ENCODE results near the gene MSH5. TPM values are rescaled to one million over a fixed set of nuclear protein-coding genes. Genes with fewer than 3 reads are reported as not detected.
A peak's percentile ranks its signal among the peaks of the same experiment; 100 is the strongest.

The MSH5 gene
- total RNA-seq, 1 experiment from 2014 or later = 51.0 TPM

DNA sequence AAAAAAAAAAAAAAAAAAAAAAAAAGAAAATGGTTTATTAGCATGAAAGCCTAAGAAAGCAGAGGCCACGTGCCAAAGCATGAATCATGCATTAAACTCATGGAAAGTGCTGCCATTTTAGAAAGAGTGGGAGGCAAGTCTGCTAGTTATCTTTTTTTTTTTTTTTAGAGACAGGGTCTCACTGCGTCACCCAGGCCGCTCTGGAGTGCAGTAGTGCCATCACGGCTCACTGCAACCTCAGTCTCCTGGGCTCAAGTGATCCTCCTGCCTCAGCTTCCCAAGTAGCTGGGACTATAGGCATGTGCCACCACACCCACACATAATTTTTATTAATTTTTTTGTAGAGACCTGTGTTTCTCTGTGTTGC lies 32.2 kb downstream of the MSH5 start:
- Histone ChIP-seq H3K27me3 (replicated peaks; ENCODE audit: control insufficient read depth, insufficient read depth, low read length) (no peaks in the 10 kb centered on the region), H3K4me1 (peaks cover 23% of the 10 kb centered on the region), H3K4me3 (ENCODE audit: low read depth, low read length) (no peak overlapping the region), H3K9me3 (no peaks in the 10 kb centered on the region), H3K36me3 (ENCODE audit: control insufficient read depth, insufficient read depth, low read length) (no peaks in the 10 kb centered on the region)
- Mint-ChIP-seq H3K27me3 (ENCODE audit: insufficient read depth, unreplicated experiment) (no peaks in the 10 kb centered on the region), H3K4me3 (ENCODE audit: unreplicated experiment) (no peak overlapping the region), H3K27ac (ENCODE audit: unreplicated experiment) (no peak overlapping the region), H3K4me1 (ENCODE audit: low read depth, unreplicated experiment) (peaks cover 13% of the 10 kb centered on the region), H3K36me3 (ENCODE audit: insufficient read depth, unreplicated experiment) (peaks cover 9% of the 10 kb centered on the region), H3K9me3 (ENCODE audit: unreplicated experiment) (no peaks in the 10 kb centered on the region)
- TF ChIP-seq, protein P1, sequence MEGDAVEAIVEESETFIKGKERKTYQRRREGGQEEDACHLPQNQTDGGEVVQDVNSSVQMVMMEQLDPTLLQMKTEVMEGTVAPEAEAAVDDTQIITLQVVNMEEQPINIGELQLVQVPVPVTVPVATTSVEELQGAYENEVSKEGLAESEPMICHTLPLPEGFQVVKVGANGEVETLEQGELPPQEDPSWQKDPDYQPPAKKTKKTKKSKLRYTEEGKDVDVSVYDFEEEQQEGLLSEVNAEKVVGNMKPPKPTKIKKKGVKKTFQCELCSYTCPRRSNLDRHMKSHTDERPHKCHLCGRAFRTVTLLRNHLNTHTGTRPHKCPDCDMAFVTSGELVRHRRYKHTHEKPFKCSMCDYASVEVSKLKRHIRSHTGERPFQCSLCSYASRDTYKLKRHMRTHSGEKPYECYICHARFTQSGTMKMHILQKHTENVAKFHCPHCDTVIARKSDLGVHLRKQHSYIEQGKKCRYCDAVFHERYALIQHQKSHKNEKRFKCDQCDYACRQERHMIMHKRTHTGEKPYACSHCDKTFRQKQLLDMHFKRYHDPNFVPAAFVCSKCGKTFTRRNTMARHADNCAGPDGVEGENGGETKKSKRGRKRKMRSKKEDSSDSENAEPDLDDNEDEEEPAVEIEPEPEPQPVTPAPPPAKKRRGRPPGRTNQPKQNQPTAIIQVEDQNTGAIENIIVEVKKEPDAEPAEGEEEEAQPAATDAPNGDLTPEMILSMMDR (IDR thresholded peaks at IDR 0.05; ENCODE audit: insufficient read depth in 1 of 2, low read depth in 1 of 2, low read length in 1 of 2, severe bottlenecking in 1 of 2, unreplicated experiment in 1 of 2) = no peak
- ChIA-PET CTCF (interaction anchor here (0.6 to 1.5 kb wide), 5 partner anchors 33 to 327 kb away, joined by 3 to 8 read pairs (median 6); partner anchors contain the start of genes HSPA1A, HSPA1L, LY6G5C and MSH5), POLR2A (interaction anchor here (0.7 kb wide), 1 partner anchor 43 kb away, joined by 6 read pairs; no protein-coding TSS in a partner anchor)
- no TSS peak for BruUV-seq (replicated peaks)
- DNase-seq = no peak
- intact Hi-C loops (cut with micrococcal nuclease; ENCODE audit: unreplicated experiment) = loop anchor here (1.0 kb wide), 1 partner anchor 58 kb away; no protein-coding TSS in a partner anchor

DNA sequence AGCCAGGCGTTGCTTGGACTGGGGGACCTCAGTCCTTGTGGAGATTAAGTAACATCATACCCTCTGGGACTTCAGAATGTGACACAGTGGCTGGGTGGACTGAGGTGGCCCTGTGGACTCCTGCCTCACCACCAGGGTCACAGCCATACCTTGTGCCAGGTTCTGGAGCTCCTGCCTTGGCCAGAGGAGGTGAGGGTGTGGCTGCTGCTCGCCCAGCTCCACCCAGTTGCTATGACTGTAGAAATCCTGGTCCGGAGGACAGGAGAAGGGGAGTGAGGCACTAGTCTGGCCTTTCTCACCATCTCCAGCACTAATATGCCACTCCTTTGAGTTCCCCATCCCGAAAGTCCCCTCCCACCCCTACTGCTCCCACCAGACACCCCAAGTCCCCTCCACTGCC lies 35.4 kb downstream of the MSH5 start:
- peaks cover 5% of the 10 kb centered on the region for H3K4me1 Mint-ChIP-seq (ENCODE audit: low read depth, unreplicated experiment)
- BruUV-seq (replicated peaks) = no TSS peak
- H3K4me1 ChIP-seq = peaks cover 23% of the 10 kb centered on the region
- peaks cover 16% of the 10 kb centered on the region for H3K36me3 Mint-ChIP-seq (ENCODE audit: insufficient read depth, unreplicated experiment)
- H3K27me3 Mint-ChIP-seq (ENCODE audit: insufficient read depth, unreplicated experiment) = no peaks in the 10 kb centered on the region
- H3K4me3 Mint-ChIP-seq (ENCODE audit: unreplicated experiment) = no peak overlapping the region
- H3K9me3 ChIP-seq = no peaks in the 10 kb centered on the region
- H3K36me3 ChIP-seq (ENCODE audit: control insufficient read depth, insufficient read depth, low read length) = no peaks in the 10 kb centered on the region
- no peak for DNase-seq
- H3K4me3 ChIP-seq (ENCODE audit: low read depth, low read length) = no peak overlapping the region
- intact Hi-C loops (cut with micrococcal nuclease; ENCODE audit: unreplicated experiment) = no loop called here
- no peaks in the 10 kb centered on the region for H3K9me3 Mint-ChIP-seq (ENCODE audit: unreplicated experiment)
- no peak overlapping the region for H3K27ac Mint-ChIP-seq (ENCODE audit: unreplicated experiment)
- POLR2A ChIA-PET = interaction anchor here (1.8 kb wide), 1 partner anchor 52 kb away, joined by 8 read pairs; the partner anchor contains the start of gene HSPA1B
- H3K27me3 ChIP-seq (replicated peaks; ENCODE audit: control insufficient read depth, insufficient read depth, low read length) = no peaks in the 10 kb centered on the region
- CTCF ChIA-PET = interaction anchor here (0.6 to 1.0 kb wide), 2 partner anchors 16 to 197 kb away, joined by 4 to 5 read pairs; no protein-coding TSS in a partner anchor
- TF ChIP-seq, protein P1 (IDR thresholded peaks at IDR 0.05; ENCODE audit: insufficient read depth in 1 of 2, low read depth in 1 of 2, low read length in 1 of 2, severe bottlenecking in 1 of 2, unreplicated experiment in 1 of 2) = no peak

DNA sequence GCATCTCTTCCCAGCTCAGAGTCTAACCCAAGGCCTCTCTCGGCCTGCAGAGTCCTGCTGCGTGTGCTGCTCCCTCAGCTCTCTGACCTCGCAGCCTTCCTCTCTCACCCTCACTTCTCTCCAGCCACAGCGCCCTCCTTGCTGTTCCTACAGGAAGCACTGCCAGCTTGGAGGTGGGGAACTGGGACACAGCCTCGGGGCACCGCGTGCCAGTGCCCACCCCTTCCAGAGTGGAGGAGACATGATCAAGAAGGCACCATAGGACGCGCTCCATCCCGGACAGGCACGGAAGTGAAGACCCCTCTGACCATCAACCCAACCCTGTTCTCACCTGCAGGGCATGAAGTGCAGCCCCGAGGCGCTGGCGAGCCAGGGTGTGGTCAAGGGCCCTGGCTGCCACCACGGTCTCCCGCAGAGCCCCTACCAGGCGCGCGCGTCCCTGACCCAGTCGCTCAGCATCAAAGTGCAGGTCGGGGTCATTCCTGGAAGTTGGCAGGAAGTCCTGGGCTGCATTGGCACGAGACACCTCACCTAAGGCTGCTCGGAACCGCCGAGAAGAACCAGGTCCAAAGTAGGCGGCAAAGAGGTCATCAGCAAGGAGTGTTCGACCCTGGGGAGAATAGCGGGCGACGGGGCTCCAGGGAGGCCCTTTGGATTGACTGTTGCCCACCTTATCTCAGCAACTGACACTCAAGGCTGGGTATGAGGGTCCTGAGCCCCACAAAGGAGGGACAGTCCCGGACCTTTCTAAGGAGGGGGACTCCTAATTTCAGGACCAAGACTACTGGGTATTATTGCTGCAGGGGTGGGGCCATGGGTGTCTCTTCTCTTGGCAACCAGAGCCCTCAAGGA lies 36.1 kb downstream of the MSH5 start:
- TF ChIP-seq, protein P1 (IDR thresholded peaks at IDR 0.05; ENCODE audit: insufficient read depth in 1 of 2, low read depth in 1 of 2, low read length in 1 of 2, severe bottlenecking in 1 of 2, unreplicated experiment in 1 of 2) = no peak
- H3K27me3 ChIP-seq (replicated peaks; ENCODE audit: control insufficient read depth, insufficient read depth, low read length) = no peaks in the 10 kb centered on the region
- BruUV-seq (replicated peaks) = no TSS peak
- H3K36me3 ChIP-seq (ENCODE audit: control insufficient read depth, insufficient read depth, low read length) = no peaks in the 10 kb centered on the region
- no peak for DNase-seq
- Mint-ChIP-seq H3K36me3 (ENCODE audit: insufficient read depth, unreplicated experiment) (peaks cover 22% of the 10 kb centered on the region), H3K9me3 (ENCODE audit: unreplicated experiment) (no peaks in the 10 kb centered on the region), H3K27ac (ENCODE audit: unreplicated experiment) (peak overlapping the region; percentile 59), H3K4me1 (ENCODE audit: low read depth, unreplicated experiment) (peaks cover 5% of the 10 kb centered on the region), H3K27me3 (ENCODE audit: insufficient read depth, unreplicated experiment) (no peaks in the 10 kb centered on the region), H3K4me3 (ENCODE audit: unreplicated experiment) (no peak overlapping the region)
- no peaks in the 10 kb centered on the region for H3K9me3 ChIP-seq
- H3K4me3 ChIP-seq (ENCODE audit: low read depth, low read length) = no peak overlapping the region
- ChIA-PET CTCF (interaction anchor here (0.6 to 1.0 kb wide), 2 partner anchors 16 to 198 kb away, joined by 4 to 5 read pairs; no protein-coding TSS in a partner anchor), POLR2A (interaction anchor here (1.8 kb wide), 1 partner anchor 51 kb away, joined by 8 read pairs; the partner anchor contains the start of gene HSPA1B)
- peaks cover 23% of the 10 kb centered on the region for H3K4me1 ChIP-seq
- intact Hi-C loops (cut with micrococcal nuclease; ENCODE audit: unreplicated experiment) = no loop called here

Data from Caco-2 (cell line).